Measurements from ENCODE around the gene KIF5A.
A peak's percentile ranks its signal among the peaks of the same experiment; 100 is the strongest.

The KIF5A gene

DNA sequence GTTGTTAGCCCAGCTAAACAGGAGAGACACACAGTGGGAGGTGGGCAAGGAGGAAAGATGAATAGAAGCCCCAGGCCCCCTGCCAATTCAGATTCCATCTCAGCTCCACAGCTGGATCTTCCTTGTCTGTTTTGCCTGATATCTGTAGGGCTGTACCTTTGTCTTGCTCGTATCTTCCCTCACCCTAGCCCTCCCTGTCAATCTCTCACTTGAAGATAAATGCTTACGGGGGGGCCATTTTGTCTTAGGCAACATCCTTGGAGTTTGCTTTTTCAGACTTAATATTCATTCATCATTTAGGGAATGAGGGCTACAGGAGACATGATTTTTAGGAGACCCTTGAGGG, 2.4 kb downstream of the KIF5A start (continued):
- TF ChIP-seq, protein P1, sequence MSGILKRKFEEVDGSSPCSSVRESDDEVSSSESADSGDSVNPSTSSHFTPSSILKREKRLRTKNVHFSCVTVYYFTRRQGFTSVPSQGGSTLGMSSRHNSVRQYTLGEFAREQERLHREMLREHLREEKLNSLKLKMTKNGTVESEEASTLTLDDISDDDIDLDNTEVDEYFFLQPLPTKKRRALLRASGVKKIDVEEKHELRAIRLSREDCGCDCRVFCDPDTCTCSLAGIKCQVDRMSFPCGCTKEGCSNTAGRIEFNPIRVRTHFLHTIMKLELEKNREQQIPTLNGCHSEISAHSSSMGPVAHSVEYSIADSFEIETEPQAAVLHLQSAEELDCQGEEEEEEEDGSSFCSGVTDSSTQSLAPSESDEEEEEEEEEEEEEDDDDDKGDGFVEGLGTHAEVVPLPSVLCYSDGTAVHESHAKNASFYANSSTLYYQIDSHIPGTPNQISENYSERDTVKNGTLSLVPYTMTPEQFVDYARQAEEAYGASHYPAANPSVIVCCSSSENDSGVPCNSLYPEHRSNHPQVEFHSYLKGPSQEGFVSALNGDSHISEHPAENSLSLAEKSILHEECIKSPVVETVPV (CRISPR knock-in tag; IDR thresholded peaks at IDR 0.05) = no peak

DNA sequence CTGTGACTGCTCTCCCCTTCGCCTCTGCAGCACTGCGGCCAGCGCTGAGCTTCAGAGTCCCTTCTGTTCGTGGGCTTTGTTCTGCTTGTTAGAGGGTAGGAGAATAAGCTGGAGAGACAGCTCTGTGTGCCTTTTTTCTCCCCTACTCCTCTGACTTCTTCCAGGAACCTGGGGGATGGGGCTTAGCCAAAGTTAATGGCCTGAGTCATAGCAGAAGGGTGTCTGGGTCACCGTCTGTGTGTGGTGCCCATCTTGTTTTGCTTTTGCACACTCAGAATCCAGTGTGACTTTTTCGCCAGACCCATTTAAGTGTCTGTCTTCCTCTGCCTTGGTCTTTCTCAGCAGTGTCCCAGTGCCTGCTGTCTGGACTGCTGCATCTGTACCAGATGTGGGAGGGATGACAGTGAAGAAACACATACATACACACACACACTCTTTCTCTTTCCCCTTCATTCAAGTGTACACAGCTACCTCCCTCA, 3.0 kb downstream of the KIF5A start:
- TF ChIP-seq PPARA (CRISPR knock-in tag; IDR thresholded peaks at IDR 0.05; ENCODE audit: borderline replicate concordance) = no peak
- TF ChIP-seq TOX (CRISPR knock-in tag; IDR thresholded peaks at IDR 0.05; ENCODE audit: borderline replicate concordance) = no peak
- TF ChIP-seq RARB (CRISPR knock-in tag; IDR thresholded peaks at IDR 0.05) = no peak
- no peak for TF ChIP-seq SNAI2 (CRISPR knock-in tag; IDR thresholded peaks at IDR 0.05)
- TF ChIP-seq, protein P2, sequence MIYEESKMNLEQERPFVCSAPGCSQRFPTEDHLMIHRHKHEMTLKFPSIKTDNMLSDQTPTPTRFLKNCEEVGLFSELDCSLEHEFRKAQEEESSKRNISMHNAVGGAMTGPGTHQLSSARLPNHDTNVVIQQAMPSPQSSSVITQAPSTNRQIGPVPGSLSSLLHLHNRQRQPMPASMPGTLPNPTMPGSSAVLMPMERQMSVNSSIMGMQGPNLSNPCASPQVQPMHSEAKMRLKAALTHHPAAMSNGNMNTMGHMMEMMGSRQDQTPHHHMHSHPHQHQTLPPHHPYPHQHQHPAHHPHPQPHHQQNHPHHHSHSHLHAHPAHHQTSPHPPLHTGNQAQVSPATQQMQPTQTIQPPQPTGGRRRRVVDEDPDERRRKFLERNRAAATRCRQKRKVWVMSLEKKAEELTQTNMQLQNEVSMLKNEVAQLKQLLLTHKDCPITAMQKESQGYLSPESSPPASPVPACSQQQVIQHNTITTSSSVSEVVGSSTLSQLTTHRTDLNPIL (CRISPR knock-in tag; IDR thresholded peaks at IDR 0.05; ENCODE audit: low read depth) = no peak
- TF ChIP-seq, protein P3, sequence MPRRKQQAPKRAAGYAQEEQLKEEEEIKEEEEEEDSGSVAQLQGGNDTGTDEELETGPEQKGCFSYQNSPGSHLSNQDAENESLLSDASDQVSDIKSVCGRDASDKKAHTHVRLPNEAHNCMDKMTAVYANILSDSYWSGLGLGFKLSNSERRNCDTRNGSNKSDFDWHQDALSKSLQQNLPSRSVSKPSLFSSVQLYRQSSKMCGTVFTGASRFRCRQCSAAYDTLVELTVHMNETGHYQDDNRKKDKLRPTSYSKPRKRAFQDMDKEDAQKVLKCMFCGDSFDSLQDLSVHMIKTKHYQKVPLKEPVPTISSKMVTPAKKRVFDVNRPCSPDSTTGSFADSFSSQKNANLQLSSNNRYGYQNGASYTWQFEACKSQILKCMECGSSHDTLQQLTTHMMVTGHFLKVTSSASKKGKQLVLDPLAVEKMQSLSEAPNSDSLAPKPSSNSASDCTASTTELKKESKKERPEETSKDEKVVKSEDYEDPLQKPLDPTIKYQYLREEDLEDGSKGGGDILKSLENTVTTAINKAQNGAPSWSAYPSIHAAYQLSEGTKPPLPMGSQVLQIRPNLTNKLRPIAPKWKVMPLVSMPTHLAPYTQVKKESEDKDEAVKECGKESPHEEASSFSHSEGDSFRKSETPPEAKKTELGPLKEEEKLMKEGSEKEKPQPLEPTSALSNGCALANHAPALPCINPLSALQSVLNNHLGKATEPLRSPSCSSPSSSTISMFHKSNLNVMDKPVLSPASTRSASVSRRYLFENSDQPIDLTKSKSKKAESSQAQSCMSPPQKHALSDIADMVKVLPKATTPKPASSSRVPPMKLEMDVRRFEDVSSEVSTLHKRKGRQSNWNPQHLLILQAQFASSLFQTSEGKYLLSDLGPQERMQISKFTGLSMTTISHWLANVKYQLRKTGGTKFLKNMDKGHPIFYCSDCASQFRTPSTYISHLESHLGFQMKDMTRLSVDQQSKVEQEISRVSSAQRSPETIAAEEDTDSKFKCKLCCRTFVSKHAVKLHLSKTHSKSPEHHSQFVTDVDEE (CRISPR knock-in tag; IDR thresholded peaks at IDR 0.05) = no peak
- TF ChIP-seq BACH2 (CRISPR knock-in tag; IDR thresholded peaks at IDR 0.05; ENCODE audit: borderline replicate concordance) = no peak
- TF ChIP-seq, protein P1 (CRISPR knock-in tag; IDR thresholded peaks at IDR 0.05) = no peak
- TF ChIP-seq GLIS3 (CRISPR knock-in tag; IDR thresholded peaks at IDR 0.05) = no peak
- TF ChIP-seq ZFP30 (CRISPR knock-in tag; IDR thresholded peaks at IDR 0.05) = no peak
- no peak for TF ChIP-seq ZNF70 (CRISPR knock-in tag; IDR thresholded peaks at IDR 0.05)
- no peak for TF ChIP-seq TCF4 (CRISPR knock-in tag; IDR thresholded peaks at IDR 0.05; ENCODE audit: borderline replicate concordance)
- no peak for TF ChIP-seq OSR1 (CRISPR knock-in tag; IDR thresholded peaks at IDR 0.05)
- TF ChIP-seq CSDC2 (CRISPR knock-in tag; IDR thresholded peaks at IDR 0.05) = no peak
- TF ChIP-seq, protein P4, sequence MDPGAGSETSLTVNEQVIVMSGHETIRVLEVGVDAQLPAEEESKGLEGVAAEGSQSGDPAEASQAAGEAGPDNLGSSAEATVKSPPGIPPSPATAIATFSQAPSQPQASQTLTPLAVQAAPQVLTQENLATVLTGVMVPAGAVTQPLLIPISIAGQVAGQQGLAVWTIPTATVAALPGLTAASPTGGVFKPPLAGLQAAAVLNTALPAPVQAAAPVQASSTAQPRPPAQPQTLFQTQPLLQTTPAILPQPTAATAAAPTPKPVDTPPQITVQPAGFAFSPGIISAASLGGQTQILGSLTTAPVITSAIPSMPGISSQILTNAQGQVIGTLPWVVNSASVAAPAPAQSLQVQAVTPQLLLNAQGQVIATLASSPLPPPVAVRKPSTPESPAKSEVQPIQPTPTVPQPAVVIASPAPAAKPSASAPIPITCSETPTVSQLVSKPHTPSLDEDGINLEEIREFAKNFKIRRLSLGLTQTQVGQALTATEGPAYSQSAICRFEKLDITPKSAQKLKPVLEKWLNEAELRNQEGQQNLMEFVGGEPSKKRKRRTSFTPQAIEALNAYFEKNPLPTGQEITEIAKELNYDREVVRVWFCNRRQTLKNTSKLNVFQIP (CRISPR knock-in tag; IDR thresholded peaks at IDR 0.05; ENCODE audit: borderline replicate concordance, low read depth) = no peak
- peak; percentile 11; the same call in 2 of the 3 replicates for ATAC-seq

DNA sequence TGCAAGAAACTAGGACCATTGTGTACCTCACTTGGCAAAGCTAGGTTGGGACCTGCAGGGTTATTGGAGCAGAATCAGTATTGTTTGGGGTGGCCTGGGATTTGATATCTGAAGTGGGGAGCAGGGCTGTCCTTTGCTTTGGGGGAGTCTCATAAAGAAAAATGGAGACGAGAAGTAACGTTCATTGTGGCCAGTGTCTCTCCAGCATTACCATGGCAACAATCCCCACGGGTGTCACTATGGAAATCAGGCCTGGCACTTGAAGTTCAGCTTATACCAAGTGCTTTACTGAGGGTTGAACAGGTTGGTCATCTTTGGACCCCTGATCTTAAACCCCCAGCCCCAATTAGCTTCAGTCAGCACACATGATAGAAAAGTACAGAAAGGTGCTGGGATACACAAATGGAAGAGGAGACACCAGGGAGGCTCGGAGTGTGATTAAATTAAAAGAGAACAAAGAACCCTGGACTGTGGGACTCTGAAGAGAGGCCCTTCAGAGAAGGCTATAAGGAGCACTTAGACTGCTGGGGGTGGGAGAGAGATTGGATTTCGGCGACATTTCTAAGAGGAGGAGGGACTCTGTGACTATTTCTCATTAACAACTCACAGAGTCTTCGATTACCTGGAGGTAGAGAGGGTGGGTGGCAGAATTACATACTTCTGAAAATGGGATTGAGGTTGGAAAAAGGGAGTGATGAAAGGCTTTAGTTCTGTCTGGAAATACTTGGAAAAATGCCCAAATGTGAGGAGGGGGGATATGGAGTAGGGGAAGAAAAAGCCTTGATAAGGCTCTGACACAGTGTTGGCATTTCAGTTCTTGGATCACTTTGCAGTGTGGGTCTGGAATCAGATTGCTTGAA, 3.7 kb downstream of the KIF5A start:
- ATAC-seq = no peak
- no peak for TF ChIP-seq TCF4 (CRISPR knock-in tag; IDR thresholded peaks at IDR 0.05; ENCODE audit: borderline replicate concordance)
- TF ChIP-seq, protein P3 (CRISPR knock-in tag; IDR thresholded peaks at IDR 0.05) = no peak
- TF ChIP-seq BACH2 (CRISPR knock-in tag; IDR thresholded peaks at IDR 0.05; ENCODE audit: borderline replicate concordance) = no peak
- TF ChIP-seq, protein P2 (CRISPR knock-in tag; IDR thresholded peaks at IDR 0.05; ENCODE audit: low read depth) = no peak

All from SK-N-SH treated with all-trans-retinoic acid at 6 μM for 48 hours (cell line).